C4-2B (cell line): Measurements from ENCODE around the gene VPS16.
"Not testable (repeated sequence)": the region's sequence is repeated elsewhere in the genome, so short reads cannot be mapped to it uniquely, and the experiment has no call there.

Source experiments
- H3K27ac ChIP-seq: fragments of 450-650 bp; 2 replicates; pipeline ENCODE4 v1.5.1; 2017
- ZFX ChIP-seq: fragments of 450-650 bp; IDR thresholded peaks from 2 replicates; pipeline ENCODE4 v1.6.1; 2017
- TF ChIP-seq, protein P1 (sequence below): fragments of 450-650 bp; conservative IDR thresholded peaks from 2 replicates; pipeline ENCODE4 v1.5.1; 2017; ENCODE audit warnings: mild to moderate bottlenecking

The VPS16 gene

GRCh38 chr20:2892376-2892775 lies 51.8 kb downstream of the VPS16 start:
- no peak for TF ChIP-seq ZFX
- TF ChIP-seq, protein P1, sequence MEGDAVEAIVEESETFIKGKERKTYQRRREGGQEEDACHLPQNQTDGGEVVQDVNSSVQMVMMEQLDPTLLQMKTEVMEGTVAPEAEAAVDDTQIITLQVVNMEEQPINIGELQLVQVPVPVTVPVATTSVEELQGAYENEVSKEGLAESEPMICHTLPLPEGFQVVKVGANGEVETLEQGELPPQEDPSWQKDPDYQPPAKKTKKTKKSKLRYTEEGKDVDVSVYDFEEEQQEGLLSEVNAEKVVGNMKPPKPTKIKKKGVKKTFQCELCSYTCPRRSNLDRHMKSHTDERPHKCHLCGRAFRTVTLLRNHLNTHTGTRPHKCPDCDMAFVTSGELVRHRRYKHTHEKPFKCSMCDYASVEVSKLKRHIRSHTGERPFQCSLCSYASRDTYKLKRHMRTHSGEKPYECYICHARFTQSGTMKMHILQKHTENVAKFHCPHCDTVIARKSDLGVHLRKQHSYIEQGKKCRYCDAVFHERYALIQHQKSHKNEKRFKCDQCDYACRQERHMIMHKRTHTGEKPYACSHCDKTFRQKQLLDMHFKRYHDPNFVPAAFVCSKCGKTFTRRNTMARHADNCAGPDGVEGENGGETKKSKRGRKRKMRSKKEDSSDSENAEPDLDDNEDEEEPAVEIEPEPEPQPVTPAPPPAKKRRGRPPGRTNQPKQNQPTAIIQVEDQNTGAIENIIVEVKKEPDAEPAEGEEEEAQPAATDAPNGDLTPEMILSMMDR = no peak
- no peak overlapping the region for H3K27ac ChIP-seq

DNA sequence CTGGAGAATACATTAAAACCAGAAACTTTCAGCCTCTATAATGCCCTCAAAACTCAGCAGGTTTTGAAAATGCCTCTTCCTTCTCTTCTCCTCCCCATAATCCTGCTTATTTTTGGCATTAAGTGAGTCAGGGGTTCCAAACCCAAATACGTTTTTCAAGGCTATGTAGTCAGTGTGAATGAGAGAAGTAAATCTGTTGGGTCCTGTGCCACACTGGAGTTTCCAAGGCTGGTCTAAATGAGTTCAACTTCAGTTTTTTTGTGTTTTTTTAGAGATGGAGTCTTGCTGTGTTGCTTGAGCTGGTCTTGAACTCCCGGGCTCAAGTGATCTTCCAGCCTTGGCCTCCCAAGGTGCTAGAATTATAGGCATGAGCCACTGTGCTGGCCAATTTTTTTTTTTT lies 53.7 kb downstream of the VPS16 start:
- TF ChIP-seq, protein P1 = no peak
- no peak overlapping the region for H3K27ac ChIP-seq

GRCh38 chr20:2895154-2895553 lies 54.6 kb downstream of the VPS16 start:
- not testable (repeated sequence) for H3K27ac ChIP-seq

GRCh38 chr20:2899243-2899642 lies 58.7 kb downstream of the VPS16 start:
- no peak overlapping the region for H3K27ac ChIP-seq
- TF ChIP-seq, protein P1 = no peak
- TF ChIP-seq ZFX = no peak

GRCh38 chr20:2900845-2901592 lies 60.5 kb downstream of the VPS16 start:
- no peak overlapping the region for H3K27ac ChIP-seq
- no peak for TF ChIP-seq ZFX
- TF ChIP-seq, protein P1 = no peak

DNA sequence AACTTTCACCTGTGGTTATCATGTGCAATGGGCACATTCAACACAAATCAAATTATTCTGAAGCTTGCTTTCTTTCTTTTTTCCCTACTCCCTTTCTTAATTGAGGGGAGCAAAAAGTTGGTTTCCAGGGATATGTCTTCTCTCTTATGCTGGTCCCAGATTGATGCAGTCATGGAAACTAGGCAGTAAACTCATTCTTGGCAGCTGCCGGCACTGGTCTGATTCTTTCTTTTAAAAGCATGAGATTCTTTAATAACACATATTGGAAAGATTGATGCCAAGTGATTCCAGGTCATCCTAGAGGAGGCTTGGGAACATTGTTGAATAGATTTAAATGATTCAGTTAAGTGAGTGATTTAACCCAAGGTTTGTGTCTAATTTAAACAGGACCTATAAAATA lies 61.7 kb downstream of the VPS16 start:
- TF ChIP-seq ZFX = no peak
- no peak overlapping the region for H3K27ac ChIP-seq

DNA sequence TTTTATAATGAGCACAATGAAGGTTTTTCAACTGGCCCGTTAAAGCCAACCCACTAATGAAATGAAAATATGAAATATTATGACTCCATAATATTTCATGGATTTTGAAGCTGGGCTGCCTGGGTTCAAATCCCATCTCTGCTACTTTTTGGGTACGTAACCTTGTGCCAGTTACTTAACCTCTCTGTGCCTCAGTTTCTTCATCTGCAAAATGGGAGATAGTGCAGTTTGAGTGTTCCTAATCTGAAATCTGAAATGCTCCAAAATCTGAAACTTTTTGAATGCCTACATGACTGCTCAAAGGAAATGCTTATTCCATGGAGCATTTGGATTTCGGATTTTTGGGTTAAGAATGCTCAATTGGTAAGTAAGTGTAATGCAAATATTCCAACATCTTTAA lies 62.3 kb downstream of the VPS16 start:
- no peak for TF ChIP-seq ZFX
- TF ChIP-seq, protein P1 = no peak
- no peak overlapping the region for H3K27ac ChIP-seq

GRCh38 chr20:2903686-2904085 lies 63.1 kb downstream of the VPS16 start:
- no peak overlapping the region for H3K27ac ChIP-seq

More at GRCh38 chr20:2903686-2904085, 63.1 kb downstream of the VPS16 start:
- TF ChIP-seq ZFX = no peak
- TF ChIP-seq, protein P1 = no peak
